GM21723 (cell line): ENCODE data around the gene LTBP1.
"Not testable (repeated sequence)": the region's sequence is repeated elsewhere in the genome, so short reads cannot be mapped to it uniquely, and the experiment has no call there.

ENCODE experiments used
- ATAC-seq: cut with Tn5 transposase; IDR thresholded peaks from one replicate; pipeline ENCODE4 v1.9.1; 2021; ENCODE audit warnings: mild to moderate bottlenecking, moderate library complexity; ENCODE audit not compliant: unreplicated experiment

Gene LTBP1

GRCh38 chr2:33214857-33215256 is 268.1 kb downstream of the LTBP1 start:
- ATAC-seq: no peak

GRCh38 chr2:33215299-33215698 is 268.5 kb downstream of the LTBP1 start:
- ATAC-seq: no peak

- ATAC-seq: no peak
Observed at GRCh38 chr2:33215983-33216382, 269.2 kb downstream of the LTBP1 start.

- no peak for ATAC-seq
Observed at GRCh38 chr2:33216508-33217182, 269.9 kb downstream of the LTBP1 start.

- ATAC-seq: no peak
Observed at GRCh38 chr2:33217406-33217805, 270.7 kb downstream of the LTBP1 start.

- ATAC-seq: no peak
Observed at GRCh38 chr2:33219114-33219513, 272.4 kb downstream of the LTBP1 start.

- ATAC-seq: no peak
Observed at GRCh38 chr2:33219850-33220275, 273.1 kb downstream of the LTBP1 start.

- ATAC-seq: no peak
Observed at GRCh38 chr2:33220533-33220932, 273.8 kb downstream of the LTBP1 start.

GRCh38 chr2:33221046-33221784 is 274.5 kb downstream of the LTBP1 start:
- no peak for ATAC-seq

- no peak for ATAC-seq
Observed at GRCh38 chr2:33222309-33222708, 275.6 kb downstream of the LTBP1 start.

- no peak for ATAC-seq
Observed at GRCh38 chr2:33223856-33224255, 277.1 kb downstream of the LTBP1 start.

- ATAC-seq: no peak
Observed at GRCh38 chr2:33225350-33225749, 278.6 kb downstream of the LTBP1 start.

- ATAC-seq: no peak
Observed at GRCh38 chr2:33226546-33226945, 279.8 kb downstream of the LTBP1 start.

GRCh38 chr2:33229646-33230045 is 282.9 kb downstream of the LTBP1 start:
- ATAC-seq: no peak

- no peak for ATAC-seq
Observed at GRCh38 chr2:33230195-33230594, 283.4 kb downstream of the LTBP1 start.

GRCh38 chr2:33230842-33231241 is 284.1 kb downstream of the LTBP1 start:
- no peak for ATAC-seq

- not testable (repeated sequence) for ATAC-seq
Observed at GRCh38 chr2:33235559-33235958, 288.8 kb downstream of the LTBP1 start.

GRCh38 chr2:33236482-33237385 is 290.0 kb downstream of the LTBP1 start:
- no peak for ATAC-seq

GRCh38 chr2:33238111-33238510 is 291.4 kb downstream of the LTBP1 start:
- ATAC-seq: no peak

- no peak for ATAC-seq
Observed at GRCh38 chr2:33240178-33240577, 293.4 kb downstream of the LTBP1 start.

- ATAC-seq: no peak
Observed at GRCh38 chr2:33241072-33241471, 294.3 kb downstream of the LTBP1 start.
